IPS DF 19.7 (cell line): ENCODE data around the gene NLRX1.
"Not testable (repeated sequence)": the region's sequence is repeated elsewhere in the genome, so short reads cannot be mapped to it uniquely, and the experiment has no call there.

Experiments
- DNase-seq: peaks from one replicate; pipeline ENCODE4 v3.0.0-alpha.2; 2013; ENCODE audit warnings: low read depth, low spot score

Gene NLRX1

GRCh38 chr11:119206511-119207414, 38.2 kb downstream of the NLRX1 start:
- no peak for DNase-seq

- no peak for DNase-seq
Measured at GRCh38 chr11:119207415-119207960, 39.0 kb downstream of the NLRX1 start.

GRCh38 chr11:119209186-119209585, 40.7 kb downstream of the NLRX1 start:
- no peak for DNase-seq

- no peak for DNase-seq
Measured at GRCh38 chr11:119210050-119210449, 41.5 kb downstream of the NLRX1 start.

- DNase-seq: no peak
Measured at GRCh38 chr11:119218141-119218878, 49.8 kb downstream of the NLRX1 start.

GRCh38 chr11:119222308-119222707, 53.8 kb downstream of the NLRX1 start:
- DNase-seq: no peak

- DNase-seq: no peak
Measured at GRCh38 chr11:119222891-119223290, 54.4 kb downstream of the NLRX1 start.

- DNase-seq: no peak
Measured at GRCh38 chr11:119223856-119224255, 55.3 kb downstream of the NLRX1 start.

GRCh38 chr11:119228535-119229287, 60.2 kb downstream of the NLRX1 start:
- DNase-seq: not testable (repeated sequence)

- DNase-seq: no peak
Measured at GRCh38 chr11:119229288-119229672, 60.8 kb downstream of the NLRX1 start.

GRCh38 chr11:119229741-119230140, 61.2 kb downstream of the NLRX1 start:
- no peak for DNase-seq
